GM21717 (cell line): ENCODE measurements around the gene RNF220.
"Not testable (repeated sequence)": the region's sequence is repeated elsewhere in the genome, so short reads cannot be mapped to it uniquely, and the experiment has no call there.

ENCODE experiments used
- ATAC-seq: cut with Tn5 transposase; IDR thresholded peaks from one replicate; pipeline ENCODE4 v1.9.1; 2021; ENCODE audit warnings: mild to moderate bottlenecking, moderate library complexity; ENCODE audit not compliant: unreplicated experiment

RNF220 gene

DNA sequence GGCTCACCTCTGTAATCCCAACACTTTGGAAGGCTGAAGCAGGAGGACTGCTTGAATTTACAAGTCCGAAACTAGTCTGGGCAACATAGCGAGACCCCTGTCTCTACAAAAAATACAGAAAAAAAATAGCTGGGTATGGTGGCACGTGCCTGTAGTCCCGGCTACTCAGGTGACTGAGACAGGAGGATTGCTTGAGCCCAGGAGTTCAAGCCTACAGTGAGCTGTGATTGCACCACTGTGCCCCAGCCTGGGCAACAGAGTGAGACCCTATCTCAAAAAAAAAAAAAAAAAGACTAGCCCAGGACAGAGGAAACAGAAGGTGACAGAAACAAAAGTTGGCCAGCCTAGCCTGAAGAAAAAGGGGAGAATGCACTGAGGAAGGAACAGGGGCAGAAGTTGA lies 290.6 kb downstream of the RNF220 start:
- no peak for ATAC-seq

- no peak for ATAC-seq
These were observed 291.0 kb downstream of the RNF220 start for GRCh38 chr1:44696101-44696500.

- no peak for ATAC-seq
These were observed 291.8 kb downstream of the RNF220 start for GRCh38 chr1:44696789-44697345.

DNA sequence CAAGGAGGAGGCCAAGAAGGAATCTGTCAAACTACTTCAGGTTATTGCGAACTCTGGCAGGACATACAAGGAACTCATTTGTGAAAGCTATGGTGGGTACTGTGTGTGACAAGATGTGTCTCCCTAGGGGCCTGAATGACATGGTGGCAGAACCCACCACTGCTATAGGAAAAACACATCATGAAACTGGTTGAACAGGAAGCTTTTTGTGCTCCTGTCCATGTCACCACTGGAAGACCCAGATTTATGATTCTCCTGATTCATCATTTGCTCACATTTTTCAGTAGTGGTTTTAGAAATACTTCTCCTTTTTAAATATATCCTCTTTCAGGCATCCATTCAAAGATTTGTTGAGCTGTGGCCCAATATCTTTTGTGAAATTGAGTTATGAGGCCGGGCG lies 293.1 kb downstream of the RNF220 start:
- no peak for ATAC-seq

DNA sequence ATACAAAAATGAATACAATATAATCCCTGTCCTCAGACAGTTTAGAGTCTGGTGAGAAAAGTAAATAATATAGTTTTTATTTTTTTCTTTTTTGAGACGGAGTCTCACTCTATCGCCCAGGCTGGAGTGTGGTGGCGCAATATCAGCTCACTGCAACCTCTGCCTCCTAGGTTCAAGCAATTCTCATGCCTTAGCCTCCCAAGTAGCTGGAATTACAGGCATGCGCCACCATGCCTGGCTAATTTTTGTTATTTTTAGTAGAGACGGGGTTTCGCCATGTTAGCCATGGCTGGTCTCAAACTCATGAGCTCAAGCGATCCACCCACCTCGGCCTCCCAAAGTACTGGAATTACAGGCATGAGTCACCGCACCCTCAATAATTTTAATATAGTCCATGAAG lies 294.3 kb downstream of the RNF220 start:
- ATAC-seq = not testable (repeated sequence)

DNA sequence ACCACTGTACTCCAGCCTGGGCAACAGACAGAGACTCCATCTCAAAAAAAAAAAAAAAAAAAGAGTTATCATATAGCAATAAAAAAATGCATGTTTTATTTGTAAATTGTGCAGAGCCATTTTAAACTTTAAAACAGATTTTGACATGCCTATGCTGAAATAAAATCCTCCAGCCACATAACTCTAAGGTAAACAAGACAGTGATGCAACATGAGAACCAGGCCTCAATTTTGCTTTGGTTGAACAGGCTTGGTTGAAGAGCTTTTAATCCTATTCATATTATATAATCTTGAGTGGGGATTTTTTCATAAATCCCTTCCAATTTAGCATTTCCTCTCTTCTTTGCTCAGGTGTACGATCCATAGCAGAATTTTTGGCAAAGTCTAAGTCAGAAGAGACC lies 295.5 kb downstream of the RNF220 start:
- ATAC-seq = no peak

DNA sequence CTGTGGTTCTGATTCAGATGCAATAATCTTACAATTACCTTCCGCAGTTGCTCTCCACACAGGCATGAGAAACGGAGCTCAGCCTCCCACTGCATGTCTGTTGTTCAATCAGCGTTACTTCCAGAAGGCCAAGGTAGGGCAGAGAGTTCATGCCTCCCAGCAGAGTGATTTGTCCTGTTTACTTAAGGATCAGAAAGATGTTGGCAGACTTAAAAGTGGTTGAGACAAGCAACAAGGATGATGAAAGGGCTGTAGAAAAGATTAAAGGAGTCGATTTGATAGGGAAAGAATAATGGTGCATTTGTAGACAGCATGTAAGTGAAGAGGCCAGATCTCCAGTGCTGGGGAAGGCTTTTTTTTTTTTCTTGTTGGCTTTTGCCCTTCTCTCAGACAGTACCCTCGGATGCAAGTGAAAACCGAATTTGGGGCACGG lies 296.1 kb downstream of the RNF220 start:
- no peak for ATAC-seq
